ENCODE measurements around the gene KLHL15. TPM values are rescaled to one million over a fixed set of nuclear protein-coding genes. Genes with fewer than 3 reads are reported as not detected.

KLHL15 gene
- total and polyA plus RNA-seq, 2 experiments from 2014 or later: 3.4 to 8.2 TPM

- TF ChIP-seq EZH2phosphoT487 (IDR thresholded peaks at IDR 0.05; ENCODE audit: insufficient read depth, low read depth): no peak
- no peak for TF ChIP-seq EZH2 (IDR thresholded peaks at IDR 0.05; ENCODE audit: insufficient read depth, poor library complexity, severe bottlenecking)
- Histone ChIP-seq H3K79me2 (ENCODE audit: insufficient read depth) (peaks cover 42% of the 10 kb centered on the region), H3K27me3 (replicated peaks; ENCODE audit: insufficient read depth) (no peaks in the 10 kb centered on the region), H3K9ac (peak overlapping the region; percentile 100), H3K27ac (peak overlapping the region; percentile 100), H3K9me2 (ENCODE audit: insufficient read depth) (no peaks in the 10 kb centered on the region), H3K9me3 (ENCODE audit: low read depth) (no peaks in the 10 kb centered on the region), H4K20me1 (ENCODE audit: insufficient read depth) (no peaks in the 10 kb centered on the region), H2AFZ (peak overlapping the region; percentile 76), H3K4me1 (ENCODE audit: insufficient read depth) (peaks cover 2% of the 10 kb centered on the region; the same call in 1 of the 2 replicates), H3K4me3 (peak overlapping the region; percentile 83), H3K4me2 (ENCODE audit: unreplicated experiment) (peak overlapping the region; percentile 89), H3F3A (ENCODE audit: insufficient read depth) (peaks cover 1% of the 10 kb centered on the region; the same call in 1 of the 2 replicates), H3K36me3 (ENCODE audit: low read depth) (no peaks in the 10 kb centered on the region)
- DNase-seq: peak; percentile 80
- whole genome bisulfite sequencing, 2 experiments (ENCODE audit: low coverage in 1 of 2, low lambda C conversion rate in 2 of 2, missing lambda C conversion rate in 2 of 2): 0 to 1% methylated on average over 11 to 13 of the region's 46 CpGs
- in situ Hi-C loops (cut with MboI): no loop called here
These were observed 1.1 kb downstream of the KLHL15 start for GRCh38 chrX:24025741-24026403.

- no peak for TF ChIP-seq EZH2phosphoT487 (IDR thresholded peaks at IDR 0.05; ENCODE audit: insufficient read depth, low read depth)
- TF ChIP-seq EZH2 (IDR thresholded peaks at IDR 0.05; ENCODE audit: insufficient read depth, poor library complexity, severe bottlenecking): no peak
- Histone ChIP-seq H3K27ac (peak overlapping the region; percentile 100), H3K4me3 (peak overlapping the region; percentile 96), H3K4me2 (ENCODE audit: unreplicated experiment) (peak overlapping the region; percentile 88), H3K9me2 (ENCODE audit: insufficient read depth) (no peaks in the 10 kb centered on the region), H3K79me2 (ENCODE audit: insufficient read depth) (peaks cover 50% of the 10 kb centered on the region), H3F3A (ENCODE audit: insufficient read depth) (peaks cover 9% of the 10 kb centered on the region; the same call in 1 of the 2 replicates), H2AFZ (peak overlapping the region; percentile 60), H3K27me3 (replicated peaks; ENCODE audit: insufficient read depth) (no peaks in the 10 kb centered on the region), H3K4me1 (ENCODE audit: insufficient read depth) (peaks cover 10% of the 10 kb centered on the region), H3K9ac (peak overlapping the region; percentile 100), H4K20me1 (ENCODE audit: insufficient read depth) (no peaks in the 10 kb centered on the region), H3K9me3 (ENCODE audit: low read depth) (no peaks in the 10 kb centered on the region), H3K36me3 (ENCODE audit: low read depth) (no peaks in the 10 kb centered on the region)
- in situ Hi-C loops (cut with MboI): no loop called here
- DNase-seq: peak; percentile 94
- WGBS, 2 experiments (ENCODE audit: low coverage in 1 of 2, low lambda C conversion rate in 2 of 2, missing lambda C conversion rate in 2 of 2): 0 to 2% methylated on average over 15 to 18 of the region's 111 CpGs
These were observed 1.9 kb downstream of the KLHL15 start for GRCh38 chrX:24024819-24025740.

- Histone ChIP-seq H2AFZ (peak overlapping the region; percentile 60), H3K36me3 (ENCODE audit: low read depth) (no peaks in the 10 kb centered on the region), H3K27ac (peak overlapping the region; percentile 100), H3K79me2 (ENCODE audit: insufficient read depth) (peaks cover 59% of the 10 kb centered on the region), H3K9me3 (ENCODE audit: low read depth) (no peaks in the 10 kb centered on the region), H3K9ac (peak overlapping the region; percentile 100), H4K20me1 (ENCODE audit: insufficient read depth) (no peaks in the 10 kb centered on the region), H3K4me1 (ENCODE audit: insufficient read depth) (peaks cover 14% of the 10 kb centered on the region), H3F3A (ENCODE audit: insufficient read depth) (peaks cover 16% of the 10 kb centered on the region; the same call in 1 of the 2 replicates), H3K9me2 (ENCODE audit: insufficient read depth) (no peaks in the 10 kb centered on the region), H3K4me2 (ENCODE audit: unreplicated experiment) (peak overlapping the region; percentile 88), H3K4me3 (peak overlapping the region; percentile 96), H3K27me3 (replicated peaks; ENCODE audit: insufficient read depth) (no peaks in the 10 kb centered on the region)
- DNase-seq: peak; percentile 52
- WGBS, 2 experiments (ENCODE audit: low coverage in 1 of 2, low lambda C conversion rate in 2 of 2, missing lambda C conversion rate in 2 of 2): 1% methylated on average over 19 of the region's 19 CpGs
- no peak for TF ChIP-seq EZH2 (IDR thresholded peaks at IDR 0.05; ENCODE audit: insufficient read depth, poor library complexity, severe bottlenecking)
- no peak for TF ChIP-seq EZH2phosphoT487 (IDR thresholded peaks at IDR 0.05; ENCODE audit: insufficient read depth, low read depth)
- in situ Hi-C loops (cut with MboI): no loop called here
These were observed 2.9 kb downstream of the KLHL15 start for GRCh38 chrX:24023972-24024669.

GRCh38 chrX:24023544-24023943, 3.4 kb downstream of the KLHL15 start:
- Histone ChIP-seq H3K9me3 (ENCODE audit: low read depth) (no peaks in the 10 kb centered on the region), H3F3A (ENCODE audit: insufficient read depth) (peaks cover 16% of the 10 kb centered on the region; the same call in 1 of the 2 replicates), H3K27ac (peak overlapping the region; percentile 100), H4K20me1 (ENCODE audit: insufficient read depth) (no peaks in the 10 kb centered on the region), H3K27me3 (replicated peaks; ENCODE audit: insufficient read depth) (no peaks in the 10 kb centered on the region), H3K9me2 (ENCODE audit: insufficient read depth) (no peaks in the 10 kb centered on the region), H3K9ac (peak overlapping the region; percentile 100), H2AFZ (no peak overlapping the region), H3K4me2 (ENCODE audit: unreplicated experiment) (peak overlapping the region; percentile 88), H3K4me1 (ENCODE audit: insufficient read depth) (peaks cover 16% of the 10 kb centered on the region), H3K79me2 (ENCODE audit: insufficient read depth) (peaks cover 65% of the 10 kb centered on the region), H3K4me3 (peak overlapping the region; percentile 96), H3K36me3 (ENCODE audit: low read depth) (no peaks in the 10 kb centered on the region)
- 0 to 3% methylated on average over 1 of the region's 1 CpG for WGBS, 2 experiments (ENCODE audit: low coverage in 1 of 2, low lambda C conversion rate in 2 of 2, missing lambda C conversion rate in 2 of 2)
- in situ Hi-C loops (cut with MboI): no loop called here
- TF ChIP-seq EZH2phosphoT487 (IDR thresholded peaks at IDR 0.05; ENCODE audit: insufficient read depth, low read depth) (no peak), EZH2 (IDR thresholded peaks at IDR 0.05; ENCODE audit: insufficient read depth, poor library complexity, severe bottlenecking) (no peak)
- DNase-seq: no peak
